IPS DF 6.9 (cell line): ENCODE data around the gene MCRS1.

ENCODE experiments used
- DNase-seq: peaks from one replicate; pipeline ENCODE4 v3.0.0-alpha.2; 2013; ENCODE audit warnings: low read depth, low spot score
- H3K27ac ChIP-seq: one replicate; pipeline ENCODE4 v1.5.1; 2013; ENCODE audit warnings: low read length, control low read depth
- H3K27me3 ChIP-seq: 2 replicates; pipeline ENCODE4 v1.6.1; 2013; ENCODE audit warnings: mild to moderate bottlenecking, low read length; ENCODE audit not compliant: control insufficient read depth, insufficient read depth
- H3K36me3 ChIP-seq: 2 replicates; pipeline ENCODE4 v1.6.1; 2013; ENCODE audit warnings: low read length; ENCODE audit not compliant: control insufficient read depth, insufficient read depth
- H3K4me1 ChIP-seq: 2 replicates; pipeline ENCODE4 v1.6.1; 2013; ENCODE audit warnings: low read length; ENCODE audit not compliant: control insufficient read depth, insufficient read depth
- H3K4me3 ChIP-seq: 2 replicates; pipeline ENCODE4 v1.5.1; 2013; ENCODE audit warnings: mild to moderate bottlenecking, low read length
- H3K9me3 ChIP-seq: 2 replicates; pipeline ENCODE4 v1.6.1; 2013; ENCODE audit warnings: low read length, inconsistent platforms; ENCODE audit not compliant: control insufficient read depth, insufficient read depth
- WGBS: extraction: QIAGEN DNeasy Blood & Tissue Kit; methylation state at CpG from one replicate; pipeline ENCODE4 v1.1.7; 2013; ENCODE audit warnings: mixed read lengths, missing lambda C conversion rate; ENCODE audit not compliant: insufficient read length, insufficient coverage; 5-methylcytosine and 5-hydroxymethylcytosine counted together

MCRS1 gene

GRCh38 chr12:49582201-49582600, 14.3 kb upstream of the MCRS1 start:
- Histone ChIP-seq H3K4me3 (no peak overlapping the region), H3K27ac (no peak overlapping the region), H3K9me3 (no peaks in the 10 kb centered on the region), H3K36me3 (no peaks in the 10 kb centered on the region), H3K4me1 (no peaks in the 10 kb centered on the region), H3K27me3 (no peaks in the 10 kb centered on the region)
- no CpG with 5 or more reads among the region's 1 CpG for WGBS
- DNase-seq = no peak

GRCh38 chr12:49580572-49581535, 12.9 kb upstream of the MCRS1 start:
- Histone ChIP-seq H3K9me3 (no peaks in the 10 kb centered on the region), H3K4me3 (no peak overlapping the region), H3K4me1 (no peaks in the 10 kb centered on the region), H3K27me3 (no peaks in the 10 kb centered on the region), H3K36me3 (no peaks in the 10 kb centered on the region), H3K27ac (no peak overlapping the region)
- peak; percentile 86 for DNase-seq
- no CpG with 5 or more reads among the region's 8 CpGs for WGBS

GRCh38 chr12:49578471-49579112, 10.7 kb upstream of the MCRS1 start:
- WGBS = no CpG with 5 or more reads among the region's 13 CpGs
- Histone ChIP-seq H3K27me3 (no peaks in the 10 kb centered on the region), H3K36me3 (no peaks in the 10 kb centered on the region), H3K4me1 (no peaks in the 10 kb centered on the region), H3K27ac (no peak overlapping the region), H3K4me3 (no peak overlapping the region), H3K9me3 (no peaks in the 10 kb centered on the region)
- DNase-seq = no peak

- no peak overlapping the region for H3K27ac ChIP-seq
- H3K9me3 ChIP-seq = no peaks in the 10 kb centered on the region
- no CpG with 5 or more reads among the region's 9 CpGs for WGBS
- no peak for DNase-seq
- no peaks in the 10 kb centered on the region for H3K36me3 ChIP-seq
- no peaks in the 10 kb centered on the region for H3K4me1 ChIP-seq
- H3K4me3 ChIP-seq = no peak overlapping the region
- H3K27me3 ChIP-seq = no peaks in the 10 kb centered on the region
These were observed 9.8 kb upstream of the MCRS1 start for GRCh38 chr12:49577589-49578315.

- no peaks in the 10 kb centered on the region for H3K27me3 ChIP-seq
- H3K27ac ChIP-seq = no peak overlapping the region
- H3K36me3 ChIP-seq = peaks cover 15% of the 10 kb centered on the region
- no CpG with 5 or more reads among the region's 19 CpGs for WGBS
- H3K4me3 ChIP-seq = peak overlapping the region; percentile 78; the same call in 1 of the 2 replicates
- no peak for DNase-seq
- H3K9me3 ChIP-seq = no peaks in the 10 kb centered on the region
- no peaks in the 10 kb centered on the region for H3K4me1 ChIP-seq
These were observed 660 bp upstream of the MCRS1 start for GRCh38 chr12:49568442-49569162.

- no peak for DNase-seq
- H3K27me3 ChIP-seq = no peaks in the 10 kb centered on the region
- WGBS = no CpG with 5 or more reads among the region's 11 CpGs
- no peak overlapping the region for H3K27ac ChIP-seq
- H3K36me3 ChIP-seq = peaks cover 24% of the 10 kb centered on the region
- H3K4me3 ChIP-seq = peak overlapping the region; percentile 78; the same call in 1 of the 2 replicates
- H3K9me3 ChIP-seq = no peaks in the 10 kb centered on the region
- no peaks in the 10 kb centered on the region for H3K4me1 ChIP-seq
These were observed 686 bp downstream of the MCRS1 start for GRCh38 chr12:49567302-49567610.

- H3K9me3 ChIP-seq = no peaks in the 10 kb centered on the region
- H3K27ac ChIP-seq = no peak overlapping the region
- DNase-seq = no peak
- WGBS = no CpG with 5 or more reads among the region's 13 CpGs
- no peaks in the 10 kb centered on the region for H3K27me3 ChIP-seq
- H3K4me3 ChIP-seq = no peak overlapping the region
- H3K36me3 ChIP-seq = peaks cover 24% of the 10 kb centered on the region
- no peaks in the 10 kb centered on the region for H3K4me1 ChIP-seq
These were observed 1.6 kb downstream of the MCRS1 start for GRCh38 chr12:49566361-49566760.

- Histone ChIP-seq H3K27ac (no peak overlapping the region), H3K4me1 (no peaks in the 10 kb centered on the region), H3K4me3 (no peak overlapping the region), H3K27me3 (no peaks in the 10 kb centered on the region), H3K36me3 (peaks cover 25% of the 10 kb centered on the region), H3K9me3 (no peaks in the 10 kb centered on the region)
- WGBS = no CpG with 5 or more reads among the region's 12 CpGs
- DNase-seq = no peak
These were observed 2.3 kb downstream of the MCRS1 start for GRCh38 chr12:49565406-49566265.

GRCh38 chr12:49564686-49565405, 3.1 kb downstream of the MCRS1 start:
- Histone ChIP-seq H3K27ac (no peak overlapping the region), H3K4me3 (no peak overlapping the region)

More at GRCh38 chr12:49564686-49565405, 3.1 kb downstream of the MCRS1 start:
- Histone ChIP-seq H3K9me3 (no peaks in the 10 kb centered on the region), H3K4me1 (no peaks in the 10 kb centered on the region), H3K27me3 (no peaks in the 10 kb centered on the region), H3K36me3 (peaks cover 31% of the 10 kb centered on the region)
- DNase-seq = no peak
- no CpG with 5 or more reads among the region's 8 CpGs for WGBS
